ENCODE data around the gene CRIM1. TPM values are rescaled to one million over a fixed set of nuclear protein-coding genes. Genes with fewer than 3 reads are reported as not detected.

Gene CRIM1
- total RNA-seq, 1 donor from 2014 or later: 30.3 TPM

DNA sequence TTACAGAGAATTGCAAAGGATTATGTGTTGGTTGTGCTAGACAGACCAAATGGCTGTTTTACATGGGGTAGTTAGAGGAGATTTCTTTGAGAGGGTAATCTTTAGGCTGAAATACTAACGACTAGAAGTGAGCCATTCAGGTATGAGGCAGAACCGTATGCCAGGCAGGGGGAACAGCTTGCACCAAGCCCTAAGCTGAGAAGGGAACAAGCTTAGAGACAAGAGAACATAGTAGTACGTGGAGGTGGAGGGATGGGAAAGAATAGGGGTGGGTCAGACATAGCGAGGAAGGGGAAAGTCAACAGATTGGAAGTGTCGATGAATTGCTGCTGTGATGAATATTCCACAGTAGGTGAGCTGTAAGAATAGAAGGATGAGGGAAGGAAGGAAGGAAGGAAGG, 20.0 kb upstream of the CRIM1 start:
- H3K36me3 Mint-ChIP-seq: no peaks in the 10 kb centered on the region

DNA sequence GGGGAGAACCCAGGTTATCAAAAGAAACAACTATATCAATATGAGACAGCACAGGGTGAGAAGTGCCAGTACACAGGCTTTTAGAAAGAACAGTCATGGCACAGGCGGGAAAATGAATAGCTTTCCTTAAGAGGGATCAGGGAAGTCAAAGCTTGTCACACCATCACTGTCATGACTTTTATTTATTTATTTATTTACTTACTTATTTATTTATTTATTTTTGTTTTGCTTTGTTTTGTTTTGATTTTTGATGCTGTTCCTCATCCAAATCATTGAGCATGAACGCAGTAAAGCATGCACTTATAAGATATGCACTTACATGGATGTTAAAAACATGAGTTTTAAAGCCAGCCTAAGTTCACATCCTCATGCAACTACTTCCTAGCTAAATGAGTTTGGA, 19.3 kb upstream of the CRIM1 start:
- DNase-seq (ENCODE audit: extremely low spot score, unreplicated experiment): no peak
- no peaks in the 10 kb centered on the region for H3K9me3 Mint-ChIP-seq
- no peaks in the 10 kb centered on the region for H3K36me3 Mint-ChIP-seq
- TF ChIP-seq, protein P1, sequence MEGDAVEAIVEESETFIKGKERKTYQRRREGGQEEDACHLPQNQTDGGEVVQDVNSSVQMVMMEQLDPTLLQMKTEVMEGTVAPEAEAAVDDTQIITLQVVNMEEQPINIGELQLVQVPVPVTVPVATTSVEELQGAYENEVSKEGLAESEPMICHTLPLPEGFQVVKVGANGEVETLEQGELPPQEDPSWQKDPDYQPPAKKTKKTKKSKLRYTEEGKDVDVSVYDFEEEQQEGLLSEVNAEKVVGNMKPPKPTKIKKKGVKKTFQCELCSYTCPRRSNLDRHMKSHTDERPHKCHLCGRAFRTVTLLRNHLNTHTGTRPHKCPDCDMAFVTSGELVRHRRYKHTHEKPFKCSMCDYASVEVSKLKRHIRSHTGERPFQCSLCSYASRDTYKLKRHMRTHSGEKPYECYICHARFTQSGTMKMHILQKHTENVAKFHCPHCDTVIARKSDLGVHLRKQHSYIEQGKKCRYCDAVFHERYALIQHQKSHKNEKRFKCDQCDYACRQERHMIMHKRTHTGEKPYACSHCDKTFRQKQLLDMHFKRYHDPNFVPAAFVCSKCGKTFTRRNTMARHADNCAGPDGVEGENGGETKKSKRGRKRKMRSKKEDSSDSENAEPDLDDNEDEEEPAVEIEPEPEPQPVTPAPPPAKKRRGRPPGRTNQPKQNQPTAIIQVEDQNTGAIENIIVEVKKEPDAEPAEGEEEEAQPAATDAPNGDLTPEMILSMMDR (conservative IDR thresholded peaks at IDR 0.05): no peak
- H3K27me3 Mint-ChIP-seq: peaks cover 7% of the 10 kb centered on the region
- no peak overlapping the region for H3K27ac Mint-ChIP-seq
- H3K4me1 Mint-ChIP-seq (ENCODE audit: unreplicated experiment): peaks cover 6% of the 10 kb centered on the region
- H3K4me3 Mint-ChIP-seq: no peak overlapping the region

More for the DNA sequence above, 20.0 kb upstream of the CRIM1 start:
- peaks cover 6% of the 10 kb centered on the region for H3K4me1 Mint-ChIP-seq (ENCODE audit: unreplicated experiment)
- no peak overlapping the region for H3K27ac Mint-ChIP-seq
- TF ChIP-seq, protein P1 (conservative IDR thresholded peaks at IDR 0.05): no peak
- H3K4me3 Mint-ChIP-seq: no peak overlapping the region
- no peaks in the 10 kb centered on the region for H3K9me3 Mint-ChIP-seq
- H3K27me3 Mint-ChIP-seq: peaks cover 7% of the 10 kb centered on the region
- DNase-seq (ENCODE audit: extremely low spot score, unreplicated experiment): no peak

DNA sequence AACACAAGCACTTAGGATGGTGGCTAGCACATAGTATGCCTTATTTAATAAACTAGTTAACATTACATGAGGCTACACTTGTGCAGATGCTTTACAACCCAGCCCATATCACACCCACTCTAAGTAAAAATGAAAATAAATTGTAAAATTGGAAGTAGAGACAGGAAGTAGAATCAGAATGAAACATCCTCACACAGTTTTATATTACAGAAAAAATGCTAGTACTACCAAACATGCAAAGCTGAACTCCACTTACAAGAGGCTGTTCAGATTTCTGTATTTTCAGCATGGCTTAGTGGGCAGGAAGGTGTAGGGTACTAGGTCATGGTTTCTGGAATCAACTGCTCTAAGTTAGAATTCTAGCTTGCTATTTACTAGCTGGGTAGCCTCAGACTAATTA, 18.2 kb upstream of the CRIM1 start:
- H3K27ac Mint-ChIP-seq: no peak overlapping the region
- no peaks in the 10 kb centered on the region for H3K9me3 Mint-ChIP-seq
- TF ChIP-seq, protein P1 (conservative IDR thresholded peaks at IDR 0.05): no peak
- peaks cover 6% of the 10 kb centered on the region for H3K4me1 Mint-ChIP-seq (ENCODE audit: unreplicated experiment)
- H3K36me3 Mint-ChIP-seq: no peaks in the 10 kb centered on the region
- no peak overlapping the region for H3K4me3 Mint-ChIP-seq
- DNase-seq (ENCODE audit: extremely low spot score, unreplicated experiment): no peak
- peaks cover 7% of the 10 kb centered on the region for H3K27me3 Mint-ChIP-seq

DNA sequence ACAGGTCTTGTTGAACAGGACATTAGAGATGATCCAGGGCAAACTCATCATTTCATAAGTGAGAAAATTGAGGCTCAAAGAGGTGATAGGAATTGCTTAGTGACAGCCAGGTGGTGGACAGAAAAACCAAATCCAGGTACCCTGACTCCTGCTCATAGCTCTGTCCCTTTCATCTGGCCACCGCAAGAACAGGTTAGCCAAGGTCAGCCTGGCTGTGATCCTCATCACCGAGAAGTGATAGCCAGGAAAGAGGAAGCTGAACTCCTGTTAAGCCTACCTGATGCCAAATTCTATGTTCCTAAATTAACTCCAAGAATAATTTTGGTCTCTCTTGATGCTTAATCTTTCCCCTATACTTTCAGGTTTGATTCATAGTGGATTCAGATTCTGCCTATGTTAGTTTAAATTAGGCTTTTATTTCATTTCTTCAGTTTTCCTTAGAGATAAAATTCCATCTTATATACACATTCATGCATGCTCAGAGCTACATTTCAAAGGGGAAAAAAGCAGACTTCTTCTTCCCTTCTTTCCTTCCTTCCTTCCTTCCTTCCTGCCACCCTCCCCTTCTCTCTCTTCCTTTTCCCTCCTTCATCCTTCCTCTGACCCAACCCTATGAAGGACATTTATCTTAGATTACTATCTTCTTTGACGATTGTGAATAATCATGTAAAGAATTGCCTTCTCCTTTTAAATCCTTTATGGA, 17.3 kb upstream of the CRIM1 start:
- H3K4me3 Mint-ChIP-seq: no peak overlapping the region
- H3K27me3 Mint-ChIP-seq: peaks cover 7% of the 10 kb centered on the region
- H3K27ac Mint-ChIP-seq: no peak overlapping the region
- TF ChIP-seq, protein P1 (conservative IDR thresholded peaks at IDR 0.05): no peak
- peaks cover 6% of the 10 kb centered on the region for H3K4me1 Mint-ChIP-seq (ENCODE audit: unreplicated experiment)
- no peaks in the 10 kb centered on the region for H3K36me3 Mint-ChIP-seq
- DNase-seq (ENCODE audit: extremely low spot score, unreplicated experiment): no peak
- no peaks in the 10 kb centered on the region for H3K9me3 Mint-ChIP-seq

DNA sequence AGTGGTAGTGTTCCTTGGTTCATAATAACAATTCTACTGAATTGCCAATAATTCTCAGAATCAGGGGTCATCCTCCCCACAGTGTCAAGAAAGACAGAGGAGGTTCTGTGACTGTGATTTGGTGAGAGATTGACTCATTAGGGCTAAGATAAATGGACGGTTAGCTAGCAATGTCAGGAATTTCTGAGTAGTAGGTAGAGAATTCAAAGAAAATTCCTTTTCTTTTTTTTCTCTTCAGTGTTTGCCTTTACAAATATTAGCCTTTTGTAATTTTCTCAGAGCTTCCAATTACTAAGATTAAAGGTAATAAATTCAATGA, 16.8 kb upstream of the CRIM1 start:
- H3K36me3 Mint-ChIP-seq: no peaks in the 10 kb centered on the region
- H3K27me3 Mint-ChIP-seq: peaks cover 7% of the 10 kb centered on the region
- no peaks in the 10 kb centered on the region for H3K9me3 Mint-ChIP-seq
- no peak overlapping the region for H3K4me3 Mint-ChIP-seq
- H3K27ac Mint-ChIP-seq: no peak overlapping the region
- TF ChIP-seq, protein P1 (conservative IDR thresholded peaks at IDR 0.05): no peak
- no peak for DNase-seq (ENCODE audit: extremely low spot score, unreplicated experiment)
- peaks cover 6% of the 10 kb centered on the region for H3K4me1 Mint-ChIP-seq (ENCODE audit: unreplicated experiment)

All from type B pancreatic cell (in vitro differentiated cells).